Middle frontal gyrus (tissue), 1 donor: ENCODE measurements around the gene ADCY3.

ENCODE experiments used
- DNase-seq: peaks from one replicate; pipeline ENCODE4 v3.0.0-alpha.2; 2015; ENCODE audit warnings: low spot score; ENCODE audit errors: extremely low spot score

The ADCY3 gene

GRCh38 chr2:24875901-24876300 is 44.1 kb downstream of the ADCY3 start:
- DNase-seq, result no peak

DNA sequence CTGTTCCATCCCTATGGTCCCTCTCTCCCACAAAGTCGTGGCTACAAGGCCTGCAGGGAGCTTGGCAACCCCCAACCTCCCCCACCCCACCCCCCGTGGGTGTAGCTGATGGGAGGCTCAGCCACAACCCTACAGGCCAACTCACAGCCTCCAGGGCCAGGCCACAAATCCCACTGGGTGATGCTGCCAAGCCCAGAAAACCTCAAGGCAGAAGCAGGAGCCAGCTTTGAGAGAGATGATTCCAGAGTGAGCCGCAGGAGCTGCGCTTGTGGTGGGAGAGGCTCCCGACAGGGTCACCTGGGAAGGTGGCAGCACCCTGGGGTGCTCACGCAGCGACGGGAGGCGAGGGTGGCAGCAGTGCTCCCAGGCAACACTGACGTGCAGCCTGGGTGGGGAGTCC is 44.8 kb downstream of the ADCY3 start:
- DNase-seq, result no peak

DNA sequence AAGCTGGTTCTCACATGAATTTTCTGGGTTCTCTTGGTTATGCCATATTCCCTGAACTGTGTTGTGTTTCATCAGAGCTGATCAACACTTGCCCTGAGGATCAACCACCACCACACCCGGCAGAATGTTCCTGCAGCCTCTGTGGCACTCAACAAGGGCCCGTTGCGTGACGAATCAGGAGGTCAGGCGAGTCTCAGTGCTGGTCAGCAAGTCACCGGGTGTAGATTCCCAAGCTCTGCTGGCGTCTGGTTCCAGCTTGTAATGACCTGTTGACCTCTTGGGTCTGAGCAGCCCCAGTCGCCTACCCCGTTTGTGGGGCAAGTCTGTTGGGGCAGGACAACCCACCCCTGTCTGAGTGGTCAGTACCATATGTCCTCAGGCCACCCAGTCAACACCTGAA is 46.0 kb downstream of the ADCY3 start:
- DNase-seq, result no peak

GRCh38 chr2:24873619-24874018 is 46.4 kb downstream of the ADCY3 start:
- no peak for DNase-seq

DNA sequence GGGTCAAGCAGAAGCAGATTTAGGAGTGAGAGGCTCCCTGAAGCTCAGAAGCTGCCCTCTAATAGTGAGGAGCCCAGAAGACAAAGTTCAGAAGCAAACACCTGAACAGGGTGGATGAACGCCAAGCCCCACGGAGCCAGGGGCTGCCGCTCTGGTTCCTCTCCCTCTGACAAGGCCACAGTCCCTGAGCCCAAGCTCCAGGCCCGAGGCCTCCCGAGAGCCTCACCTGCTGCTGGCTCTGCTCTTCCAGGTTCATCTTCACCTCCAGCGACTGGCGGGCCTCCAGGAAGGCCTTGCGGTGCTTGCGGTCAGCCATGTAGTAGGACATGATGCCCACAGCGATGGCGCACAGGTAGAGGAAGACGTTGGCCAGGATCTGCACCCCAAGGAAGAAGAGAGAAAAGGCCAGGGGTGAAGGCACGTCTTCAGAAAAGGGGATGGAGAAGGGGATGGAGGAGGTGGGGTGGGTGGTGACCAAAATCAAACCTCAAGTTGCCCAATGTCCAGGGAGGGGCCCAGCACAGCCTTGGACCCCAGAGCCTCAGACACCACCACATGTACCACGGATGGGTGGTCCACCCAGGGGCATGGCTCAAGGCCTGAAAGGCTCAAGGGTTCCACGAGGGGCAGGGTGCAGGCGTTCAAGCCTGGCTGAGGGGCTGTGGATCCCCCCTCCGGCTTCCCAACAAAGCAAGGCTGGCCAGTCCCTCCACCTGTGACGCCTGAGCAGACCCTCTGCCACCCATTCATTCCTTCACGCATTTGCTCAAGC is 47.5 kb downstream of the ADCY3 start:
- no peak for DNase-seq

- no peak for DNase-seq
Measured at GRCh38 chr2:24871852-24872333, 48.1 kb downstream of the ADCY3 start.

GRCh38 chr2:24870891-24871705 is 48.9 kb downstream of the ADCY3 start:
- no peak for DNase-seq

- no peak for DNase-seq
Measured at GRCh38 chr2:24870440-24870839, 49.6 kb downstream of the ADCY3 start.

GRCh38 chr2:24866946-24867345 is 53.1 kb downstream of the ADCY3 start:
- no peak for DNase-seq

DNA sequence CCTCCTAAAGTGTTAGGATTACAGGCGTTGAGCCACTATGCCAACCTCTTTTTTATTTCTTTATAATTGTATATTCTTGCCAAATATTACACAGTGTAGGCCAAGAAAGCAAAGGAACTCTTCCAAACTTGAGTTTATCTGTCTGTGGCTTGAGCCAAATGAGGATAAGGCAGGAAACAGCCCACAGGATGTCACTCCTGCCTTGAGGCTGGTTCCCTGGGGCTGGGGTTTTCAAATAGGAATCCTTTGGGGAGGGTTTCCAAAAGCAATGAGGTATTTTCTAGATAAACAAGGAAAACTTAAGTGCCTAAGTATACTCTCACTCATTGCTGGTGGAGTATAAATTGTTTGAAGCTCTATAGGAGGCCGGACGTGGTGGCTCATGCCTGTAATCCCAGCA is 56.4 kb downstream of the ADCY3 start:
- no peak for DNase-seq

DNA sequence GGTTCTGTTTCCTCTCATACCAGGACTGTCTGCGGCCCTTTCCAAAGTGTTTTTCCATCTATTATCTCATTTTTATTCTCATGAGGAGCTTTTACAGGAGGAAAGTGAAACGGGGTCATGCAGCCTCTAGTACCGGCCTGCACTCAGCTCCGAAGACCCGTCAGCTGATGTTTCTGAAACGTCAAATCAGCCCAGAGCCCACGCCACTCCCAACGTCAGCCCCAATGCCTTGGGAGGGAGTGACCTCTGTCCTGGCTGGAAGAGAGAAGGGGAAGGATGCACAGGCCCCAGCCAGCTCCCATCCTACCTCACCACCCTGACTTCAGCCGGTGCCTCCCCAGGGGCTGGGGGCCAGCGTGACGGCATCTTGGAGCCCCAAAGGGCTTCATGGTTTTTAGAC is 58.5 kb downstream of the ADCY3 start:
- DNase-seq, result no peak

DNA sequence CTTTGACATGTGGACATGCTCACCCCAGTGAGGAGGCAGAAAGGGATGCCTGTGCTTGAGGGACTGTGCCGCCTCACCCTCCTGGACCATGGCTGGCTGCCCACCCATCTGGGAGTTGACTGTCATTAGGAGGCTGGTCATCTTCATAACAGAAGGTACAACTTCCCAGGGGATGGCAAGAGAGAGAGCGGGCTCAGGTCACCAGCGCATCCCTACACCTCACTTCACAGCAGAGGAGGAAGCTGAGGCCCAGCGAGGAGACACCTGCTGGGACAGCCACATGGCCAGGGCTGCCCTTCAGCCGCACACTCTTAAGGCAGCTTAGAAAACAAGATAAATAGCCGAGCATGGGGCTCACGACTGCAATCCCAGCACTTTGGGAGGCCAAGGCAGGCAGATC is 59.4 kb downstream of the ADCY3 start:
- DNase-seq, result no peak

- DNase-seq, result no peak
Measured at GRCh38 chr2:24859968-24860600, 60.0 kb downstream of the ADCY3 start.

GRCh38 chr2:24858996-24859395 is 61.0 kb downstream of the ADCY3 start:
- no peak for DNase-seq

DNA sequence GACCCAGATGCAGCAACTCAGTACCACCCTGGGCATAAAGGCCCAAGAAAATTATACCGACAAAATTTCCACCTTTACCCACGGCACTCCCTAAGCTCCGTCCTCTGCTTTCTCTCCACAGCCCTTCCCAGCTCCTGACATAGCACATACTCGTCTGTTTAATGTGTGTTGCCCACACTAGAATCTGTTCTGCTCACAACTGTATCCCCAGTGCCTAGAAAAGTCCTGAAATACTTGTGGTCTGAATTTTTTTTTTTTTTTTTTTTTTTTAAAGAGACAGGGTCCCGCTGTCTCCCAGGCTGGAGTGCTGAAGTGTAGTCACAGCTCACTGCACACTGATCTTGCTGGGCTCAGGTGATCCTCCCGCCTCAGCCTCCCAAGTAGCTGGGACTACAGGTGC is 62.3 kb downstream of the ADCY3 start:
- DNase-seq, result no peak

GRCh38 chr2:24856791-24857211 is 63.2 kb downstream of the ADCY3 start:
- DNase-seq, result no peak

GRCh38 chr2:24855726-24856125 is 64.3 kb downstream of the ADCY3 start:
- DNase-seq, result no peak

- no peak for DNase-seq
Measured at GRCh38 chr2:24855022-24855622, 64.9 kb downstream of the ADCY3 start.

GRCh38 chr2:24853996-24854395 is 66.0 kb downstream of the ADCY3 start:
- DNase-seq, result no peak

GRCh38 chr2:24853046-24853445 is 67.0 kb downstream of the ADCY3 start:
- no peak for DNase-seq

DNA sequence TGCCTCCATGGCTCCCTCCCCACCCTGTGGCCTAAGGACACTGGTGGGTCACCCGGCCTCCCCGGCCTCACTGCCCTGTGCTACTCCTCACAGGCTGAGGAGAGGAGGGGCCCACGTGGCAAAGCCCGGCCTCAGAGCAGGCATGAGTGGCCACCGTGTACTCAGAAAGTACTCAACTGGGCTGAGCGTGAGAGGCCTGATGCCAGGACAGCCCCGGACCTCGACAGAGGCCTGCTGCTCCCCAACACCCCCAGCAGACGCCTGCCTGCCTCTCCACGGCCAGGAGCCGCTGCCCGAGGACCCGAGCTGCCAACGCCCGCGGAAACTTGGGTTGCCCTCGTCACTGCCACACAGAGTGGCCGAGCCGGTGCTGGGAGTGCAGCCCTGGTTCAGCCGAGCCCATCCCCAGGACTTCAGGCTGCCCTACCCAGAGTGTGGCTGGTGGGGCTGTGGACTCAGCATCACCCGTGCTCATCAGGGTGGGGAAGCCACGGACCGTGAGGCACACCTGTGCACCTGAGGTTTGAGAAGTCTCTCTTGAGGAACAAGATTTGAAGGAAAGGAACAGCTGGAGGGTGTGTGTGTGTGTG is 67.5 kb downstream of the ADCY3 start:
- DNase-seq, result no peak
